Measurements from ENCODE around the gene RTF1.

RTF1 gene

DNA sequence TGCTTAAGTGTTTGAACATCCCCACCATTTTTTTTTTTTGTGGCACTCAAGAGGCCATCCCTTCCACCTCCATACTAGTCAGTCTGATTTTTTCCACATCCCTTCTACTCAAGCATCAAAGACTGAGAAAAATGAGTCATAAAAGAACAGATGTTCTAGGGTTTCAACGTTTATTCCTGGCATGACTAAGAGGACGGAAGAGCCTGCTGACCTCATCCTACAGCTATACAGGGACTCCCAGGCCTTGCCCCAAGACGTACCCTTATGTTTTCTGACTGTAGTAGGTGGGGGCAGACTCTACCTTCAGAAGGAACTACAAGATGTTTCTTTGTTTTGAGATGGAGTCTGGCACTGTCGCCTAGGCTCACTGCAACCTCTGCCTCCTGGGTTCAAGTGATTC is 73.5 kb downstream of the RTF1 start:
- DNase-seq: no peak

GRCh38 chr15:41491889-41492288 is 75.0 kb downstream of the RTF1 start:
- no peak for DNase-seq

GRCh38 chr15:41492597-41493204 is 75.8 kb downstream of the RTF1 start:
- no peak for DNase-seq

DNA sequence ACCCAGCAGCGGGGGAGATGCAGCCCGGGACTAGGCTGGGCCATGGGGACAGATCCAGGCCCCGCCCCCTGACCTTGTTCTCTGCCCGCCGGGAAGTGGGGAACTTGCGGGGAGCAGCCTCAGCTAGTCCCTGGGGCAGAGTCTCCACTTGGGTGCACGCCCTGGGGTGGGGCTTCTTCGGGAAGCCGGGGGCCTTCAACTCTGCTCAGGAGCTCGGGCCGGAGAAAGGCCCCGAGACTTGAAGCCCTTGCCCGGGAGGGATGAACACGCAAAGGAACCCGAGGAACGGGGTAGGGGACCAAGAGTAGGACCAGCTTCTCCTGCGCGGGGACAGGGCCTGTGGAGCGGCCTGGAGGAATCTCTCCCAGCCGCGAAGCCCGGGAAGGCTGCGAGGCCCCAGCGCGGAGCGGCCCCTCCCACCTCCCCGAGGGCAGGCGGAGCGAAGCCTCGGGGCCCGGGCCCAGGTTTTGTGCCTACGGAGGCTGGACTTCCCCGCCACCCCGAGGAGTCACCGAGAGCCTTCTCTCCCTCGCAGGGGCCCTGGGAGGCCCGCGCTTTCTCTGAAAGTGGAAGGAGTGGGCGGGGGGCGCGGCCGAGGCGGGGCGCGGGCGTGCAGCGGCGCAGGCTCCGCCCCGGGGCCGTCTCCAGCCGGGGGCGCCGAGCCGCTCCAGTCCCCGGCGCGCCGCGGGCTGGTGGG is 76.5 kb downstream of the RTF1 start, which contains the start of gene ITPKA:
TSS of gene ITPKA (plus strand) at position 670 of the 697 bp plus-strand sequence. CDS start 54 bp downstream, outside the sequence.
- DNase-seq: no peak

- DNase-seq: no peak
Measured at GRCh38 chr15:41493902-41494189, 77.0 kb downstream of the RTF1 start.

DNA sequence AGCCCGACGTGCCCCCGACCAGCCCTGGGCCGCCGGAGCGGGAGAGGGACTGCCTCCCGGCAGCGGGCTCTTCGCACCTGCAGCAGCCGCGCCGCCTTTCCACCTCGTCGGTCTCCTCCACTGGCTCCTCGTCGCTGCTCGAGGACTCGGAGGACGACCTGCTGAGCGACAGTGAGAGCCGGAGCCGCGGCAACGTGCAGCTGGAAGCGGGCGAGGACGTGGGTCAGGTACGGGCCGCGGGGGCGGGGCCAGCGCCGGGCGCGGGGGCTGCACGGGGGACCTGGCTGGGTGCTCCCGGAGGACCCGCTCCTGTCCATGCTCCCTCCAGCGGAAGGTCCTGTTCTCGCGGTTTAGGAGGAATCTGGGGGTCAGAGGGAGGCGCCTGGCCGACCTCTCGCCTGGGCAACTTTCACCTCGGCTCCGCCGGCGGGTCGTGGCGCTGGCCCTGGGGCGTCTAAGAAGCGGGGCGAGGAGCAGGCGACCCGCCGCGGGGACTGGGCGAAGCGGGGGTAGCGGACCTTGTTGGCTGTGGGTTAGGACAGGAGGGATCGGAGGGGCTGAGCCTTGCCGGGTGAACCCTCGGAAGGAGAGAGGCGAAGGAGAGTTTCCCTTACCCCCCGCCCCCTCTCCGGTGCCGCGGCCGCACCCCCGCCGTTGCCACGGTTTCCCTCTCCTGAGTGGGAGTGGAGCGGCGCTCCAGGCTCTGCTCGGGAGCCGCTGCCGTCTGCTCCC is 77.5 kb downstream of the RTF1 start:
- no peak for DNase-seq

- DNase-seq: no peak
Measured at GRCh38 chr15:41494922-41495735, 78.2 kb downstream of the RTF1 start.

- DNase-seq: no peak
Measured at GRCh38 chr15:41495736-41496599, 79.1 kb downstream of the RTF1 start.

GRCh38 chr15:41498657-41499056 is 81.8 kb downstream of the RTF1 start:
- no peak for DNase-seq

GRCh38 chr15:41499109-41499851 is 82.4 kb downstream of the RTF1 start:
- DNase-seq: no peak

DNA sequence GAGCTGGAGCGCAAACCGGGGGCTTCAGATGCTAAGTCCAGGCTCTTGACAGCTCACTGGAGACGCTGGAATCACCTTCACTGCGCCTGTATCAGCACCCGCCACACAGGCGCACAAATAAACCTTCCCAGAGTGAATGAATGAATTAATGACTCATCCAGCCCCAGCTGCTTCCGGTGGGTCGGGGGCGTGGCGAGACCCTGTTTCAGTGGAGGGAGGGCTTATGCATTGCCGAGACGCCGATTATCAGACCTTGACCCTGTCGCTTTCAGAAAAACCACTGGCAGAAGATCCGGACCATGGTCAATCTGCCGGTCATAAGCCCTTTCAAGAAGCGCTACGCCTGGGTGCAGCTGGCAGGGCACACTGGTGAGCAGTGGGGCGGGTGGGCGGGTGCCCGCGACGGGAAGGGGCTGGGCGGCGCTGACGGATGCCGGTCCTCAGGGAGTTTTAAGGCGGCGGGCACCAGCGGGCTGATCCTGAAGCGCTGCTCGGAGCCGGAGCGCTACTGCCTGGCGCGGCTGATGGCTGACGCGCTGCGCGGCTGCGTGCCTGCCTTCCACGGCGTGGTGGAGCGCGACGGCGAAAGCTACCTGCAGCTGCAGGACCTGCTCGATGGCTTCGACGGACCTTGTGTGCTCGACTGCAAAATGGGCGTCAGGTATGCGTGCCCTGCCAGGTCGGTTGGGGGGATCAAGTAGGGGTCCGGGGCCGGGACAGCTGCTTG is 84.5 kb downstream of the RTF1 start:
- DNase-seq: no peak

GRCh38 chr15:41501931-41502794 is 85.3 kb downstream of the RTF1 start:
- no peak for DNase-seq

DNA sequence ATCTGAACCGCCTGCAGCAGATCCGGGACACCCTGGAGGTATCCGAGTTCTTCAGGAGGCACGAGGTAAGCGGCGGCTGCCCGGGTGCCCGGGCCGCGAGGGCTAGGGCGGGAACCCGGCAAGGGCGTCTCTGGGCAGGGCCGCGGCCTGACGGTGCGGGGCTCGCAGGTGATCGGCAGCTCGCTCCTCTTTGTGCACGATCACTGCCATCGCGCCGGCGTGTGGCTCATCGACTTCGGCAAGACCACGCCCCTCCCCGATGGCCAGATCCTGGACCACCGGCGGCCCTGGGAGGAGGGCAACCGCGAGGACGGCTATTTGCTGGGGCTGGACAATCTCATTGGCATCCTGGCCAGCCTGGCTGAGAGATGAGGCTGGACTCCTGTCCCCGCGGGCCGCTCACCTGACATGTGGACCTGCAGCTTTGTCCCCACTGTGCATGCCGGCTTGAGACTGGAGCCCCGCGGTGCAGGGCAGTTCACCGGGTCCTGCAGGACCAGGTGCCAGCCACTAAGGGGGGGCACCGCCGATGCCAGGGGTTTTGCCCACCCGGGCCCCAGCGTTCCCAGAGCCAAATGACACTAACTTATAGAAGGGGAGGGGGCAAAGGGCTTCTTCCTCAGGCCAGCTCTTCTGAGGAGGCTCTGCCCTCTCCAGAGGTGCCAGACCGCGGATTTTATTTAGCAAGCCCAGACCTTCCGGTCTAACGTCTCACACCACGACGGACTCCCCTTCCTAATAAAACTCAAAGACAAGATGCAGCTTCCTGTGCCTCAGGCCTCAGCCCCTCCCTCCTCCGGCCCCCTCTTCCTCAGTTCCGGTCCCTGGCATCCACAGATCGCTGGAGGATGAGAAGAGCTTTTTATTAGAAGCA is 86.1 kb downstream of the RTF1 start:
- DNase-seq: no peak

DNA sequence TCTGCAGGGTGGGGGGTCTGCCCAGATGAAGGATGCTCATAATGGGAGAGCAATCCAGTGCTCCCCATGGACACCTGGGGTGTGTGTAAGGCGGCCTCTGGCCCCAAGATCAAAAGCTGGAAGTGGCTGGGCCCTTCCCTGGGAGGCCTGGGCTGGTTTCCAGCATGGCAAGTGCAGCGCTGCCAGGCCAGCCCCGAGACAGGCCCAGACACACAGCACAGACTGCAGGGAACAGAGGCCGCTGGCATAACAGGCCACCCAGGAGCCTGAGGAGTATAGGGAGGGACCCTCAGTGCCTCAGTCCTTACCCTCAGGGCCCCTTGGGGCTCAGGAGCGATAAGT is 86.7 kb downstream of the RTF1 start:
- no peak for DNase-seq

- DNase-seq: no peak
Measured at GRCh38 chr15:41504751-41505492, 88.0 kb downstream of the RTF1 start.

GRCh38 chr15:41505776-41506175 is 88.9 kb downstream of the RTF1 start:
- no peak for DNase-seq

DNA sequence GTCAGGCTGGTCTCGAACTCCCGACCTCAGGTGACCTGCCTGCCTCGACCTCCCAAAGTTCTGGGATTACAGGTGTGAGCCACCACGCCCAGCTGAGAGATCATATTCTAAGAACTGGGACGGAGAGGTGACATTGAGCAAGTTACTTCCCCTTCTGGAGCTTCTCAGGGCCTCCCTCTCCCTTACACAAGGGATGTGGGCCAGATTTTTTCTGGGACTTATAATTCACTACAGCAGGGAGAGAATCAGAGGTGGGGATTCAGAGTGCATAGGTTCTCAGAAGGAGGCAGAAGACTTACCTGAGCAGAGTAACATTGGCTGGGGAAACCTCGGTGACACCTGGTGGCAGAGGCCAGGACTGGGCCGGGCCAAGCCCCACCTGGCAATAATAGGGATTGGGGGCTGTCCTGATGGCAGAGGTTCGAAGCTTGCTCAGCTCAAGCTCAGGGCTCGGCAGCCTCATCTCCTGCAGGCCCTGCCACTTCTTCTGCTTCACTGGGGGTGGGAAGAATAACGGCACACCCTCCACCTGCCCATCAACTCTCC is 90.0 kb downstream of the RTF1 start:
- DNase-seq: no peak

DNA sequence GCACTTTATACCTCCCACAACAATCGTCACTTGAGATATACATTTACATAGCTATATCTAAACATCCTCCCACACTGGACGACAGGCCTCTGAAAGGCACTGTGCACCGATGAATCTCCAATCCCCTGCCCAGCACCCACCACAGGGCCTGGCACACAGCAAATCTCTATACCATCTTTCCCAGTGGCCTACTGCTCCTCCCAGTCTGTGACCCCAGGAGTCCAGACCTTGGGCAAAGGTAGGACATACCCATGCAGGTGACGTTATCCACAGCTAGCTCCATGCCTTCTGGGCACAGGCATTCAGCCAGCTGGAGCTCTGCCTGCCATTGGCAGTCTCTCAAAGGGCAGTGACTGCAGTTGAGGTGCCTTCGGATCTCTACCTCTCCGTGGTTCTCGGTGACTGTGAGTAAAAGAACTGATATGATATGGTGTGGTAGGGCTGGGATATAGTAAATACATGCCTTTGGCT is 91.0 kb downstream of the RTF1 start:
- no peak for DNase-seq

Measured in cortex of kidney (tissue), 1 donor.